ENCODE data around the gene OR8B2.

DNA sequence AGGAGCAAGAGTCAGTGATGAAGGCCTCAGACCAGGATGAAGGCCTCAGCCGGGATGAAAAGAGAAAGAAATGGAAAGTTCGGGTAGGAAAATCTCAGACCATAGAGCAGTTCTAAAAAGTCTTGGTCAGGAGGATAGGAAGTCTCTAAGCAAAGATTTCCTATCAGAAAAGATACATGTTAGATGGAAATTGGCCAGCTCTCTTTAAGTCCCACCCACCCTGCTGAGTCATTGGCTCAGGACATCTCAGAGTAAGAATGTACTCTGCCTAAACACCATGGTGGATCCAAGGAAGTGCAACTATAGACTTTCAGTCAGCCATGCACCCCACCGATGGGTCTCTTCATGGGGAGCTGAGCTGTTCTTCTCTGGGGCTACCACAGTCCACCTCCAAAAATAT lies 10.1 kb upstream of the OR8B2 start:
- TF ChIP-seq EZH2phosphoT487 (IDR thresholded peaks at IDR 0.05): no peak
- TF ChIP-seq, protein P1, sequence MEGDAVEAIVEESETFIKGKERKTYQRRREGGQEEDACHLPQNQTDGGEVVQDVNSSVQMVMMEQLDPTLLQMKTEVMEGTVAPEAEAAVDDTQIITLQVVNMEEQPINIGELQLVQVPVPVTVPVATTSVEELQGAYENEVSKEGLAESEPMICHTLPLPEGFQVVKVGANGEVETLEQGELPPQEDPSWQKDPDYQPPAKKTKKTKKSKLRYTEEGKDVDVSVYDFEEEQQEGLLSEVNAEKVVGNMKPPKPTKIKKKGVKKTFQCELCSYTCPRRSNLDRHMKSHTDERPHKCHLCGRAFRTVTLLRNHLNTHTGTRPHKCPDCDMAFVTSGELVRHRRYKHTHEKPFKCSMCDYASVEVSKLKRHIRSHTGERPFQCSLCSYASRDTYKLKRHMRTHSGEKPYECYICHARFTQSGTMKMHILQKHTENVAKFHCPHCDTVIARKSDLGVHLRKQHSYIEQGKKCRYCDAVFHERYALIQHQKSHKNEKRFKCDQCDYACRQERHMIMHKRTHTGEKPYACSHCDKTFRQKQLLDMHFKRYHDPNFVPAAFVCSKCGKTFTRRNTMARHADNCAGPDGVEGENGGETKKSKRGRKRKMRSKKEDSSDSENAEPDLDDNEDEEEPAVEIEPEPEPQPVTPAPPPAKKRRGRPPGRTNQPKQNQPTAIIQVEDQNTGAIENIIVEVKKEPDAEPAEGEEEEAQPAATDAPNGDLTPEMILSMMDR (IDR thresholded peaks at IDR 0.05): no peak
